ENCODE results near the gene GALM. TPM values are rescaled to one million over a fixed set of nuclear protein-coding genes. Genes with fewer than 3 reads are reported as not detected.

Gene GALM
- total and polyA plus RNA-seq, 10 of the 15 experiments (the other 5 are each of a cell fraction or from before 2014, with no cell fraction given): 1.1 to 4.0 (median 1.7) TPM

- CTCF ChIA-PET: no interaction called here
- ATAC-seq: no peak
- H3K9me3 ChIP-seq (replicated peaks; ENCODE audit: control insufficient read depth, insufficient read depth, low read length): no peaks in the 10 kb centered on the region
- H3K4me1 ChIP-seq (ENCODE audit: control insufficient read depth, insufficient read depth, low read length): peaks cover 26% of the 10 kb centered on the region
- BruUV-seq (replicated peaks): no TSS peak
- H3K4me2 ChIP-seq (ENCODE audit: control insufficient read depth, insufficient read depth): no peak overlapping the region
- intact Hi-C loops (cut with micrococcal nuclease; ENCODE audit: unreplicated experiment): no loop called here
- no peak for DNase-seq (ENCODE audit: low read depth, low spot score)
- H3K9ac ChIP-seq (ENCODE audit: control insufficient read depth, insufficient read depth, low read length): no peak overlapping the region
- no peak overlapping the region for H2AFZ ChIP-seq (ENCODE audit: control insufficient read depth, low read depth, low read length)
- no peaks in the 10 kb centered on the region for H3K36me3 ChIP-seq (ENCODE audit: control insufficient read depth in 2 of 2, insufficient read depth in 2 of 2, low read length in 1 of 2)
- no peak overlapping the region for H3K4me3 ChIP-seq
- FAIRE-seq: no peak
- H4K20me1 ChIP-seq (ENCODE audit: control insufficient read depth, insufficient read depth): no peaks in the 10 kb centered on the region
- WGBS (ENCODE audit: insufficient coverage, insufficient replicate concordance, low lambda C conversion rate, missing lambda C conversion rate): 64% methylated on average over 4 of the region's 4 CpGs
- RAD21 ChIA-PET (ENCODE audit: unreplicated experiment): interaction anchor here (0.7 kb wide), 1 partner anchor 23 kb away, joined by 4 read pairs; no protein-coding TSS in a partner anchor
- no peak overlapping the region for H3K27ac ChIP-seq (ENCODE audit: control insufficient read depth, insufficient read depth)
- SMC1A ChIA-PET (ENCODE audit: uncharacterized antibody, unreplicated experiment): interaction anchor here (1.5 kb wide), 1 partner anchor 50 kb away, joined by 5 read pairs; no protein-coding TSS in a partner anchor
- POLR2A ChIA-PET: no interaction called here
- no peaks in the 10 kb centered on the region for H3K79me2 ChIP-seq (ENCODE audit: control insufficient read depth, insufficient read depth, low read length)
- in situ Hi-C loops (cut with MboI): no loop called here
- no peaks in the 10 kb centered on the region for H3K27me3 ChIP-seq (replicated peaks in 1 of 2; ENCODE audit: control insufficient read depth in 2 of 2, insufficient read depth in 2 of 2, low read length in 1 of 2)
- TF ChIP-seq ZBED1 (IDR thresholded peaks at IDR 0.05; ENCODE audit: borderline replicate concordance): no peak
- TF ChIP-seq RB1 (IDR thresholded peaks at IDR 0.05; ENCODE audit: borderline replicate concordance): no peak
- TF ChIP-seq ZNF207 (IDR thresholded peaks at IDR 0.05; ENCODE audit: borderline replicate concordance): no peak
- no peak for TF ChIP-seq HSF1 (IDR thresholded peaks at IDR 0.05; ENCODE audit: low read depth, low read length)
- no peak for TF ChIP-seq POLR2A (IDR thresholded peaks at IDR 0.05; ENCODE audit: low read depth, low read length)
- TF ChIP-seq CBX5 (IDR thresholded peaks at IDR 0.05; ENCODE audit: low read depth): no peak
- TF ChIP-seq TARDBP (IDR thresholded peaks at IDR 0.05; ENCODE audit: borderline replicate concordance): no peak
- no peak for TF ChIP-seq ZBTB4 (CRISPR knock-in tag; IDR thresholded peaks at IDR 0.05)
- no peak for TF ChIP-seq SMC3 (IDR thresholded peaks at IDR 0.05; ENCODE audit: borderline replicate concordance, low read length)
- no peak for TF ChIP-seq BACH1 (IDR thresholded peaks at IDR 0.05; ENCODE audit: borderline replicate concordance)
- TF ChIP-seq PKNOX1 (IDR thresholded peaks at IDR 0.05): no peak
- TF ChIP-seq PAX5 (IDR thresholded peaks at IDR 0.05; ENCODE audit: borderline replicate concordance, low read depth, low read length): no peak
- TF ChIP-seq ZBTB33 (IDR thresholded peaks at IDR 0.05): no peak
- TF ChIP-seq E2F8 (IDR thresholded peaks at IDR 0.05; ENCODE audit: low read depth, partially characterized antibody): no peak
- TF ChIP-seq YBX1 (IDR thresholded peaks at IDR 0.05): no peak
Measured at GRCh38 chr2:38656866-38657480, 8.9 kb upstream of the GALM start.
